Measurements from ENCODE around the gene POLG.

The POLG gene

GRCh38 chr15:89326316-89326715 lies 8.3 kb downstream of the POLG start:
- DNase-seq (ENCODE audit: low read depth in 2 of 2): no peak

GRCh38 chr15:89325039-89325803 lies 9.4 kb downstream of the POLG start:
- no peak for DNase-seq (ENCODE audit: low read depth in 2 of 2)

- DNase-seq (ENCODE audit: low read depth in 2 of 2): no peak
Observed at GRCh38 chr15:89323825-89324224, 10.8 kb downstream of the POLG start.

- no peak for DNase-seq (ENCODE audit: low read depth in 2 of 2)
Observed at GRCh38 chr15:89322822-89323221, 11.8 kb downstream of the POLG start.

GRCh38 chr15:89321521-89322410 lies 12.9 kb downstream of the POLG start:
- no peak for DNase-seq (ENCODE audit: low read depth in 2 of 2)

- no peak for DNase-seq (ENCODE audit: low read depth in 2 of 2)
Observed at GRCh38 chr15:89320200-89320599, 14.4 kb downstream of the POLG start.

GRCh38 chr15:89319678-89320077 lies 14.9 kb downstream of the POLG start:
- no peak for DNase-seq (ENCODE audit: low read depth in 2 of 2)

GRCh38 chr15:89317186-89317720 lies 17.4 kb downstream of the POLG start:
- DNase-seq (ENCODE audit: low read depth in 2 of 2): no peak

GRCh38 chr15:89316504-89316903 lies 18.1 kb downstream of the POLG start:
- no peak for DNase-seq (ENCODE audit: low read depth in 2 of 2)

GRCh38 chr15:89315375-89315929 lies 19.2 kb downstream of the POLG start:
- no peak for DNase-seq (ENCODE audit: low read depth in 2 of 2)

- no peak for DNase-seq (ENCODE audit: low read depth in 2 of 2)
Observed at GRCh38 chr15:89309993-89310392, 24.6 kb downstream of the POLG start.

GRCh38 chr15:89308236-89308635 lies 26.4 kb downstream of the POLG start:
- DNase-seq (ENCODE audit: low read depth in 2 of 2): no peak

GRCh38 chr15:89307791-89308190 lies 26.8 kb downstream of the POLG start:
- no peak for DNase-seq (ENCODE audit: low read depth in 2 of 2)

GRCh38 chr15:89307046-89307587 lies 27.5 kb downstream of the POLG start:
- DNase-seq (ENCODE audit: low read depth in 2 of 2): no peak

- DNase-seq (ENCODE audit: low read depth in 2 of 2): no peak
Observed at GRCh38 chr15:89305395-89305794, 29.2 kb downstream of the POLG start.

GRCh38 chr15:89303986-89304385 lies 30.6 kb downstream of the POLG start:
- DNase-seq (ENCODE audit: low read depth in 2 of 2): no peak

GRCh38 chr15:89301304-89302089 lies 33.1 kb downstream of the POLG start:
- no peak for DNase-seq (ENCODE audit: low read depth in 2 of 2)

- DNase-seq (ENCODE audit: low read depth in 2 of 2): no peak
Observed at GRCh38 chr15:89299896-89300295, 34.7 kb downstream of the POLG start.

GRCh38 chr15:89293012-89293411 lies 41.6 kb downstream of the POLG start:
- DNase-seq (ENCODE audit: low read depth in 2 of 2): no peak

GRCh38 chr15:89291934-89292438 lies 42.6 kb downstream of the POLG start:
- no peak for DNase-seq (ENCODE audit: low read depth in 2 of 2)

GRCh38 chr15:89283201-89283600 lies 51.4 kb downstream of the POLG start:
- DNase-seq (ENCODE audit: low read depth in 2 of 2): no peak
